Stomach (tissue), 4 donors: ENCODE results near the gene DAG1.

Source experiments
- CTCF ChIP-seq, 7 experiments: fragments of 450-650 bp in 4 of 7; fragments of 200-600 bp in 3 of 7; sonication (generic) in 3 of 7; IDR thresholded peaks; one replicate each; pipeline ENCODE4 v1.5.1; 2016 to 2019; ENCODE audit warnings: antibody characterized with exemption in 7 of 7, control low read depth in 2 of 7, mild to moderate bottlenecking in 1 of 7
- EP300 ChIP-seq: sonication (generic); formaldehyde crosslinking; IDR thresholded peaks from one replicate; pipeline ENCODE4 v1.6.1; 2017; ENCODE audit warnings: antibody characterized with exemption
- POLR2A ChIP-seq, 4 donors: fragments of 450-650 bp; IDR thresholded peaks; one replicate each; pipeline ENCODE4 v1.6.1; 2016; ENCODE audit warnings: antibody characterized with exemption in 4 of 4, control low read depth in 2 of 4, mild to moderate bottlenecking in 1 of 4, moderate library complexity in 1 of 4
- POLR2AphosphoS5 ChIP-seq, 3 donors: sonication (generic); formaldehyde crosslinking; IDR thresholded peaks; one replicate each; pipeline ENCODE4 v1.6.1; 2016; ENCODE audit warnings: antibody characterized with exemption in 3 of 3

- TF ChIP-seq POLR2A (IDR thresholded peaks at IDR 0.05): no peak
- no peak for TF ChIP-seq CTCF (IDR thresholded peaks at IDR 0.05)
- no peak for TF ChIP-seq POLR2AphosphoS5 (IDR thresholded peaks at IDR 0.05)
- no peak for TF ChIP-seq EP300
Measured at GRCh38 chr3:49460188-49460890, 9.7 kb upstream of the DAG1 start.
